ENCODE results near the gene FAM107A. TPM values are rescaled to one million over a fixed set of nuclear protein-coding genes. Genes with fewer than 3 reads are reported as not detected.

Gene FAM107A
- total and polyA plus RNA-seq, 2 of the 13 experiments (the other 11 are each of a cell fraction or from before 2014, with no cell fraction given): not detected

- no peak for TF ChIP-seq SMAD3 (CRISPR knock-in tag; IDR thresholded peaks at IDR 0.05)
- no peak for TF ChIP-seq RXRB (CRISPR knock-in tag; IDR thresholded peaks at IDR 0.05; ENCODE audit: borderline replicate concordance)
- TF ChIP-seq CBX2 (IDR thresholded peaks at IDR 0.05; ENCODE audit: low read depth, low read length): no peak
- no peak for TF ChIP-seq CBX2 (CRISPR knock-in tag; IDR thresholded peaks at IDR 0.05; ENCODE audit: low read depth)
- TF ChIP-seq FOXJ3 (CRISPR knock-in tag; IDR thresholded peaks at IDR 0.05; ENCODE audit: borderline replicate concordance): no peak
- TF ChIP-seq DNMT1 (CRISPR knock-in tag; IDR thresholded peaks at IDR 0.05): no peak
- no peak for TF ChIP-seq ZNF691 (CRISPR knock-in tag; IDR thresholded peaks at IDR 0.05; ENCODE audit: borderline replicate concordance, low read depth)
- TF ChIP-seq ZNF879 (CRISPR knock-in tag; IDR thresholded peaks at IDR 0.05): no peak
- no peak for TF ChIP-seq AHR (CRISPR knock-in tag; IDR thresholded peaks at IDR 0.05)
These were observed 44.1 kb upstream of the FAM107A start (continued) for GRCh38 chr3:58621086-58621830.

GRCh38 chr3:58620421-58620820 is 43.2 kb upstream of the FAM107A start:
- no peak overlapping the region for H3K27ac ChIP-seq (ENCODE audit: extremely low read length, insufficient read depth, low read length)
- DNase-seq (ENCODE audit: low spot score) (no peak), FAIRE-seq (no peak), ATAC-seq (no peak)
- ChIA-PET POLR2A (no interaction called here), CTCF (ENCODE audit: low intra/inter-chr PET ratio, low total read pairs) (no interaction called here)
- no peak overlapping the region for H3K9ac ChIP-seq (ENCODE audit: insufficient read depth, low read depth, low read length)
- TF ChIP-seq PLRG1 (conservative IDR thresholded peaks at IDR 0.05) (no peak), NR0B2 (CRISPR knock-in tag; IDR thresholded peaks at IDR 0.05) (no peak), CSRNP1 (CRISPR knock-in tag; IDR thresholded peaks at IDR 0.05) (no peak), CEBPB (IDR thresholded peaks at IDR 0.05; ENCODE audit: borderline replicate concordance, low read depth, low read length) (no peak), ZSCAN5A (CRISPR knock-in tag; IDR thresholded peaks at IDR 0.05; ENCODE audit: borderline replicate concordance) (no peak), ZNF652 (CRISPR knock-in tag; IDR thresholded peaks at IDR 0.05; ENCODE audit: borderline replicate concordance, low read depth) (no peak), ZNF253 (CRISPR knock-in tag; IDR thresholded peaks at IDR 0.05; ENCODE audit: borderline replicate concordance) (no peak), ZSCAN29 (CRISPR knock-in tag; conservative IDR thresholded peaks at IDR 0.05) (no peak), ZNF878 (CRISPR knock-in tag; IDR thresholded peaks at IDR 0.05) (no peak), KMT2B (CRISPR knock-in tag; IDR thresholded peaks at IDR 0.05) (no peak), ZNF367 (CRISPR knock-in tag; IDR thresholded peaks at IDR 0.05; ENCODE audit: borderline replicate concordance) (no peak), ZBTB20 (CRISPR knock-in tag; IDR thresholded peaks at IDR 0.05; ENCODE audit: borderline replicate concordance, low read depth) (no peak)
- WGBS (ENCODE audit: low lambda C conversion rate): 68% methylated on average over 6 of the region's 8 CpGs
- H3K27me3 ChIP-seq (ENCODE audit: control insufficient read depth in 1 of 2, insufficient read depth in 2 of 2, low read length in 2 of 2): peaks cover 2 to 10% of the 10 kb centered on the region in 2 experiments; a peak in 3 of 5 replicates
- H3K79me2 ChIP-seq (ENCODE audit: insufficient read depth, low read length): no peaks in the 10 kb centered on the region
- intact Hi-C loops (cut with micrococcal nuclease; ENCODE audit: unreplicated experiment) (no loop called here), in situ Hi-C loops (cut with HindIII; ENCODE audit: extremely low pct_ligation_motif_present, low pct_unique_long_range_greater_than_20kb) (no loop called here)
- no TSS peak for BruUV-seq (replicated peaks)
- H3K4me2 ChIP-seq (ENCODE audit: low read depth, low read length): no peak overlapping the region
- no peaks in the 10 kb centered on the region for H4K20me1 ChIP-seq (ENCODE audit: insufficient read depth, low read length)
- no peaks in the 10 kb centered on the region for H3K9me3 ChIP-seq (ENCODE audit: low read length)
- peaks cover 7% of the 10 kb centered on the region for H3K4me1 ChIP-seq (ENCODE audit: insufficient read depth, low read length)
- no peaks in the 10 kb centered on the region for H3K36me3 ChIP-seq (replicated peaks in 1 of 2; ENCODE audit: control insufficient read depth in 1 of 2, insufficient read depth in 2 of 2, low read length in 2 of 2)
- no peak overlapping the region for H2AFZ ChIP-seq (ENCODE audit: low read length)
- H3K4me3 ChIP-seq (replicated peaks in 1 of 3; ENCODE audit: insufficient read depth in 1 of 3, low read depth in 2 of 3, low read length in 3 of 3): no peak overlapping the region

Measured in HepG2 (cell line).